ENCODE results near the gene LRMDA.

DNA sequence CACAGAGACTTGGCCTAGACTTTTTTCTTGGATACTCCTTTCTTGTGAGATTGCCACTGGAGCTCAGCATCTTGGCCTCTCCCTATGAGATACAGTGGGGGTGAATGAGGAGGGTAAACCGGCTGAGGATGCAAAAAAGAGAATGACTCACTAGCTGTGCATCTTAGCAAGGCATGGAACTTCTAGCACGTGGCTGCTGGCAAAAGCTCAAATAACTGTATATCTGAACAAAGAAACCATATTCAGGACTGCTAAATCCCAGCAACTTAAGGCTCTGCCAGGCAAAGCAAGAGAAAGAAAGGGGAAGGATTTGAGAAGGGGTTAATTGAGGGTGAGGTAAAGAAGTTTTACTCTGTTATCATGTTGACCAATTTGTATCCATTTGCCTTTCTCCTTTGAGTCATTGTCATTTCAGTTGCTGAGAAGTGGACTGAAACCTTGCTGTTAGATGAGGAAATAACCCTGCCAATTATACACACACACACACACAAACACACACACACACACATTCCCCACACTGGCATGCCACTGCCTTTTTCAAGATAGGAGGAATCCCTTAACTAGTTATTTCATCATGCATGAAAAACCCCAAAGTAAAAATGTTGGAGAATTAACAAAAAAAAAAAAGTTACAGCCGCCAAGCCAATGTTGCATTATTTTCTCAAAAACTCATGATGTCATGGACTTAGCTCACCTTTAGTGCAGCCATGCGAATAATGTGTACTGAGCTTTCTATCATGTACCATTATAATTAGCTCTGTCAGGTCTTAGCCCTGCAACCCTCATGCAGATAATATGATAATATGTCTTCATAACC, 997.3 kb downstream of the LRMDA start:
- TF ChIP-seq, protein P1, sequence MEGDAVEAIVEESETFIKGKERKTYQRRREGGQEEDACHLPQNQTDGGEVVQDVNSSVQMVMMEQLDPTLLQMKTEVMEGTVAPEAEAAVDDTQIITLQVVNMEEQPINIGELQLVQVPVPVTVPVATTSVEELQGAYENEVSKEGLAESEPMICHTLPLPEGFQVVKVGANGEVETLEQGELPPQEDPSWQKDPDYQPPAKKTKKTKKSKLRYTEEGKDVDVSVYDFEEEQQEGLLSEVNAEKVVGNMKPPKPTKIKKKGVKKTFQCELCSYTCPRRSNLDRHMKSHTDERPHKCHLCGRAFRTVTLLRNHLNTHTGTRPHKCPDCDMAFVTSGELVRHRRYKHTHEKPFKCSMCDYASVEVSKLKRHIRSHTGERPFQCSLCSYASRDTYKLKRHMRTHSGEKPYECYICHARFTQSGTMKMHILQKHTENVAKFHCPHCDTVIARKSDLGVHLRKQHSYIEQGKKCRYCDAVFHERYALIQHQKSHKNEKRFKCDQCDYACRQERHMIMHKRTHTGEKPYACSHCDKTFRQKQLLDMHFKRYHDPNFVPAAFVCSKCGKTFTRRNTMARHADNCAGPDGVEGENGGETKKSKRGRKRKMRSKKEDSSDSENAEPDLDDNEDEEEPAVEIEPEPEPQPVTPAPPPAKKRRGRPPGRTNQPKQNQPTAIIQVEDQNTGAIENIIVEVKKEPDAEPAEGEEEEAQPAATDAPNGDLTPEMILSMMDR (IDR thresholded peaks at IDR 0.05; ENCODE audit: borderline replicate concordance, extremely low read depth, low read length, poor library complexity, severe bottlenecking) = no peak
- TF ChIP-seq EZH2 (IDR thresholded peaks at IDR 0.05; ENCODE audit: borderline replicate concordance, low read depth, low read length, severe bottlenecking) = no peak

Measured in DND-41 (cell line).